Esophagus squamous epithelium (tissue), 4 donors: ENCODE results near the gene POLN.

Source experiments
- POLR2A ChIP-seq, 4 donors: fragments of 450-650 bp; IDR thresholded peaks; one replicate each; pipeline ENCODE4 v1.6.1; 2017; ENCODE audit warnings: antibody characterized with exemption in 4 of 4, mild to moderate bottlenecking in 4 of 4, moderate library complexity in 3 of 4
- TF ChIP-seq, protein P1 (sequence below), 6 experiments: fragments of 450-650 bp in 4 of 6; fragments of 200-600 bp in 2 of 6; sonication (generic) in 2 of 6; IDR thresholded peaks; one replicate each; pipeline ENCODE4 v1.5.1; 2016 to 2019; ENCODE audit warnings: antibody characterized with exemption in 6 of 6, mild to moderate bottlenecking in 4 of 6, moderate library complexity in 4 of 6

DNA sequence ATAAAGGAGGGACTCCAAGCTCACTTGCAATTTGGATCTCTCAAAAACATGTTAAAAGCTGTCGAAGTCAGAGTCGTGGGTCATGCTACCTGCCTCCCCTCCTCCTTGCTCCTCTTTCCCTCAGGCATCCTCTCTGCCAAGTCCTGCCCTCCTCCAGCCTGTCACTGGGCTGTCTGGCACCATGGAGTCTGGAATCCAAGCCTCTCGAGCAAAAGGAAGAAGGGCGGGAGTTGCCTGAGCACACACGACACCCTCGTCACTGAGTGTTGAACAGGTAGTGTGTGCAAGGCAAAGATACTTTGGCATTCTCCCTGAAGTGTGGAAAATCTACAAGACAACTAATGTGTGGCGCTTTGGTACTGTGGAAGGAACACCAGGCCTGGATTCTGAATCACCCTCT is 62.2 kb downstream of the POLN start:
- TF ChIP-seq, protein P1, sequence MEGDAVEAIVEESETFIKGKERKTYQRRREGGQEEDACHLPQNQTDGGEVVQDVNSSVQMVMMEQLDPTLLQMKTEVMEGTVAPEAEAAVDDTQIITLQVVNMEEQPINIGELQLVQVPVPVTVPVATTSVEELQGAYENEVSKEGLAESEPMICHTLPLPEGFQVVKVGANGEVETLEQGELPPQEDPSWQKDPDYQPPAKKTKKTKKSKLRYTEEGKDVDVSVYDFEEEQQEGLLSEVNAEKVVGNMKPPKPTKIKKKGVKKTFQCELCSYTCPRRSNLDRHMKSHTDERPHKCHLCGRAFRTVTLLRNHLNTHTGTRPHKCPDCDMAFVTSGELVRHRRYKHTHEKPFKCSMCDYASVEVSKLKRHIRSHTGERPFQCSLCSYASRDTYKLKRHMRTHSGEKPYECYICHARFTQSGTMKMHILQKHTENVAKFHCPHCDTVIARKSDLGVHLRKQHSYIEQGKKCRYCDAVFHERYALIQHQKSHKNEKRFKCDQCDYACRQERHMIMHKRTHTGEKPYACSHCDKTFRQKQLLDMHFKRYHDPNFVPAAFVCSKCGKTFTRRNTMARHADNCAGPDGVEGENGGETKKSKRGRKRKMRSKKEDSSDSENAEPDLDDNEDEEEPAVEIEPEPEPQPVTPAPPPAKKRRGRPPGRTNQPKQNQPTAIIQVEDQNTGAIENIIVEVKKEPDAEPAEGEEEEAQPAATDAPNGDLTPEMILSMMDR (IDR thresholded peaks at IDR 0.05): no peak
- no peak for TF ChIP-seq POLR2A (IDR thresholded peaks at IDR 0.05)
